B cell (primary cell): ENCODE data around the gene E2F7. TPM values are rescaled to one million over a fixed set of nuclear protein-coding genes. Genes with fewer than 3 reads are reported as not detected.

ENCODE experiments used
- ATAC-seq: fragments of 200-7000 bp; cut with Tn5 transposase; one replicate; pipeline ENCODE4 v1.10.0; 2021; ENCODE audit warnings: low read depth, mild to moderate bottlenecking, moderate number of reproducible peaks, moderate library complexity
- CTCF ChIA-PET: fragments of 350-600 bp; sonication (Branson Sonifier 250); formaldehyde crosslinking; loops from one replicate; lab custom pipeline; 2021; ENCODE audit warnings: antibody characterized with exemption, inconsistent platforms; lab: Charles Lee
- POLR2A ChIA-PET: fragments of 350-600 bp; sonication (Branson Sonifier 250); formaldehyde crosslinking; loops from one replicate; lab custom pipeline; 2021; ENCODE audit warnings: antibody characterized with exemption; lab: Charles Lee
- DNase-seq: peaks from one replicate; pipeline ENCODE4 v3.0.0; 2013
- H2AFZ ChIP-seq: 2 replicates; pipeline ENCODE4 v1.6.1; 2012; ENCODE audit warnings: mild to moderate bottlenecking, low read depth, low read length; ENCODE audit not compliant: insufficient read depth, poor library complexity, severe bottlenecking
- H3K27ac ChIP-seq, 2 donors: 1 replicate in 1 of 2; 2 replicates in 1 of 2; pipeline ENCODE4 v1.5.1; 2012 to 2013; ENCODE audit warnings: low read length in 2 of 2, mild to moderate bottlenecking in 2 of 2, moderate library complexity in 1 of 2
- H3K27me3 ChIP-seq, 4 experiments: fragments of 200-600 bp in 1 of 4; sonication (generic) in 1 of 4; replicated peaks in 1 of 4; 1 replicate in 2 of 4; 2 replicates in 2 of 4; pipeline versions ENCODE4 v1.6.1 to v1.7.0; 2013 to 2016; ENCODE audit warnings: low read length in 3 of 4, mild to moderate bottlenecking in 2 of 4, mixed read lengths in 1 of 4, moderate library complexity in 1 of 4; ENCODE audit not compliant: insufficient read depth in 4 of 4, control insufficient read depth in 3 of 4; ENCODE audit errors: control extremely low read depth in 1 of 4
- H3K36me3 ChIP-seq, 2 experiments: replicated peaks in 1 of 2; 1 replicate in 1 of 2; 2 replicates in 1 of 2; pipeline versions ENCODE4 v1.6.1 to v1.7.1; 2013; ENCODE audit warnings: low read length in 1 of 2; ENCODE audit not compliant: insufficient read depth in 2 of 2, control insufficient read depth in 1 of 2; ENCODE audit errors: control extremely low read depth in 1 of 2, extremely low read depth in 1 of 2
- H3K4me1 ChIP-seq, 2 donors: fragments of 200-600 bp in 1 of 2; sonication (generic) in 1 of 2; 1 replicate in 1 of 2; 2 replicates in 1 of 2; pipeline versions ENCODE4 v1.5.1 to v1.6.1; 2013 to 2017; ENCODE audit warnings: low read length in 2 of 2; ENCODE audit not compliant: control insufficient read depth in 2 of 2, insufficient read depth in 2 of 2
- H3K4me2 ChIP-seq: replicated peaks from 2 replicates; pipeline ENCODE3; 2012; ENCODE audit warnings: mild to moderate bottlenecking, low read depth, low read length; ENCODE audit not compliant: poor library complexity, severe bottlenecking
- H3K4me3 ChIP-seq, 5 experiments: fragments of 200-600 bp in 1 of 5; sonication (generic) in 1 of 5; 1 replicate in 3 of 5; 2 replicates in 2 of 5; pipeline versions ENCODE4 v1.5.1 to v1.7.0; 2011 to 2016; ENCODE audit warnings: low read length in 4 of 5, mild to moderate bottlenecking in 4 of 5, low read depth in 2 of 5, control low read depth in 1 of 5, moderate library complexity in 1 of 5; ENCODE audit not compliant: insufficient read depth in 1 of 5; ENCODE audit errors: control extremely low read depth in 1 of 5, extremely low read depth in 1 of 5
- H3K79me2 ChIP-seq: fragments of 200-600 bp; sonication (generic); one replicate; pipeline ENCODE4 v1.6.0; 2016; ENCODE audit warnings: low read length; ENCODE audit not compliant: control insufficient read depth, insufficient read depth
- H3K9ac ChIP-seq: fragments of 200-600 bp; sonication (generic); 2 replicates; pipeline ENCODE4 v1.6.1; 2017; ENCODE audit warnings: mild to moderate bottlenecking, low read length, moderate library complexity
- H3K9me3 ChIP-seq, 3 donors: one replicate each; pipeline versions ENCODE4 v1.6.1 to v1.7.1; 2013; ENCODE audit warnings: low read length in 2 of 3; ENCODE audit not compliant: control insufficient read depth in 2 of 3, insufficient read depth in 1 of 3; ENCODE audit errors: control extremely low read depth in 1 of 3
- H4K20me1 ChIP-seq: 2 replicates; pipeline ENCODE4 v1.6.0; 2012; ENCODE audit warnings: mild to moderate bottlenecking, low read length; ENCODE audit not compliant: insufficient read depth, control insufficient read depth, poor library complexity, severe bottlenecking
- H3K27ac Mint-ChIP-seq: one replicate; pipeline ENCODE4 v1.8.0; 2021; ENCODE audit warnings: mixed read lengths
- H3K27me3 Mint-ChIP-seq: one replicate; pipeline ENCODE4 v1.8.0; 2021; ENCODE audit warnings: mixed read lengths
- H3K4me1 Mint-ChIP-seq: one replicate; pipeline ENCODE4 v1.8.0; 2021; ENCODE audit warnings: mixed read lengths
- H3K4me3 Mint-ChIP-seq: one replicate; pipeline ENCODE4 v1.8.0; 2021; ENCODE audit warnings: mixed read lengths
- H3K9me3 Mint-ChIP-seq: one replicate; pipeline ENCODE4 v1.8.0; 2022; ENCODE audit warnings: mixed read lengths; ENCODE audit not compliant: insufficient read depth
- CTCF ChIP-seq: fragments of 200-600 bp; IDR thresholded peaks from one replicate; pipeline ENCODE4 v1.8.0; 2022; ENCODE audit warnings: antibody characterized with exemption, mild to moderate bottlenecking
- EZH2 ChIP-seq: IDR thresholded peaks from 2 replicates; pipeline ENCODE4 v1.6.1; 2012; ENCODE audit warnings: borderline replicate concordance, low read depth, mild to moderate bottlenecking, moderate library complexity, low read length; ENCODE audit not compliant: insufficient read depth, poor library complexity, severe bottlenecking
- WGBS: methylation state at CpG from one replicate; pipeline ENCODE4 v1.1.5; 2013; ENCODE audit warnings: missing lambda C conversion rate; ENCODE audit not compliant: insufficient coverage; 5-methylcytosine and 5-hydroxymethylcytosine counted together
- intact Hi-C: fragments of 100-400 bp; cut with micrococcal nuclease; formaldehyde crosslinking; loops from one replicate; pipeline ENCODE4 v1.10.0; 2022
- polyA plus RNA-seq: library from polyadenylated mRNA; depleted of rRNA; stranded (reverse); fragments of >200 nt; gene quantifications from 2 replicates; pipeline ENCODE4 v1.2.3, GENCODE V29; 2012
- total RNA-seq, 2 donors: library from RNA; stranded (reverse); fragments of 120-200 nt in 1 of 2; gene quantifications; 1 replicate in 1 of 2; 2 replicates in 1 of 2; pipeline versions ENCODE4 v1.2.3 to v1.2.4, GENCODE V29; 2013 to 2022

Gene E2F7
- total and polyA plus RNA-seq, 2 donors (not counting 1 experiment from before 2014, with no cell fraction given) = 0.15 to 0.42 TPM

- DNase-seq (no peak), ATAC-seq (no peak)
- Mint-ChIP-seq H3K4me3 (no peak overlapping the region), H3K27me3 (peaks cover 7% of the 10 kb centered on the region), H3K27ac (no peak overlapping the region), H3K4me1 (no peaks in the 10 kb centered on the region), H3K9me3 (peaks cover 5% of the 10 kb centered on the region)
- Histone ChIP-seq H3K4me3 (no peak overlapping the region), H2AFZ (no peak overlapping the region), H3K4me2 (no peak overlapping the region), H4K20me1 (no peaks in the 10 kb centered on the region), H3K79me2 (no peaks in the 10 kb centered on the region), H3K27ac (no peak overlapping the region), H3K4me1 (no peaks in the 10 kb centered on the region), H3K27me3 (no peaks in the 10 kb centered on the region), H3K36me3 (no peaks in the 10 kb centered on the region), H3K9ac (no peak overlapping the region), H3K9me3 (peaks cover 0 to 8% (median 4%) of the 10 kb centered on the region in 3 donors)
- no CpG with 5 or more reads among the region's 1 CpG for WGBS
- CTCF ChIA-PET = no interaction called here
- intact Hi-C loops = no loop called here
- POLR2A ChIA-PET = no interaction called here
- TF ChIP-seq CTCF (no peak), EZH2 (no peak)
These were observed 43.3 kb upstream of the E2F7 start for GRCh38 chr12:77108707-77109106.

- no peak overlapping the region for H3K4me3 ChIP-seq
- H3K27ac ChIP-seq = no peak overlapping the region
- 87% methylated on average over 2 of the region's 2 CpGs for WGBS
- H3K4me2 ChIP-seq = no peak overlapping the region
- no peak overlapping the region for H2AFZ ChIP-seq
- H4K20me1 ChIP-seq = no peaks in the 10 kb centered on the region
- no peaks in the 10 kb centered on the region for H3K79me2 ChIP-seq
- ChIA-PET POLR2A (no interaction called here), CTCF (no interaction called here)
- no peak overlapping the region for H3K9ac ChIP-seq
- Mint-ChIP-seq H3K9me3 (peaks cover 5% of the 10 kb centered on the region), H3K4me3 (no peak overlapping the region), H3K27me3 (peaks cover 15% of the 10 kb centered on the region), H3K27ac (no peak overlapping the region), H3K4me1 (no peaks in the 10 kb centered on the region)
- ATAC-seq (no peak), DNase-seq (no peak)
- no peaks in the 10 kb centered on the region for H3K4me1 ChIP-seq
- intact Hi-C loops = no loop called here
- no peaks in the 10 kb centered on the region for H3K27me3 ChIP-seq
- H3K9me3 ChIP-seq = peaks cover 0 to 8% (median 4%) of the 10 kb centered on the region in 3 donors
- H3K36me3 ChIP-seq = no peaks in the 10 kb centered on the region
- TF ChIP-seq CTCF = no peak
- no peak for TF ChIP-seq EZH2
These were observed 41.8 kb upstream of the E2F7 start for GRCh38 chr12:77107121-77107520.
